ENCODE data around the gene PCDHB14. TPM values are rescaled to one million over a fixed set of nuclear protein-coding genes. Genes with fewer than 3 reads are reported as not detected.

The PCDHB14 gene
- total RNA-seq, 1 experiment from 2014 or later, result 2.6 TPM

DNA sequence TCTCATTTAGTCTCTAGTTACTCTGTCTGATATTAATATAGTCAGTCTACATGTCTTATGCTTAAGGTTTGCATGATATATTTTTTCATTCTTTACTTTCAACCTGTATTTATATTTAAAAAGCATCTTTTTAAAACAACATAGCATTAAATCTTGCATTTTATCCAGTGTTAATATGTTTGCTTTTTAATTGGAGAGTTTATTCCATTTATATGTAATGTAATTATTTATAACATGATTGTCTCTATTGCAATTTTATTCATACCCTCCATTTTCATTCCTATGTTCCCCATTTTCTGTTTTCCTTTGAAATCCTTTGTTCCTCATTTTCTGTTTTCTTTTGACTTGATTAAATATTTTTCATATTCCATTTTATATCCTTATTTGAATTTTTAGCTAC, 35.3 kb downstream of the PCDHB14 start:
- ChIA-PET CTCF (no interaction called here), POLR2A (no interaction called here)
- H3K27ac Mint-ChIP-seq, result no peak overlapping the region
- no peaks in the 10 kb centered on the region for H3K4me1 Mint-ChIP-seq
- H3K4me3 Mint-ChIP-seq, result no peak overlapping the region
- no peak for DNase-seq (ENCODE audit: low spot score)
- H3K9me3 Mint-ChIP-seq, result peaks cover 93% of the 10 kb centered on the region
- H3K36me3 Mint-ChIP-seq, result peaks cover 85% of the 10 kb centered on the region
- no peak for ATAC-seq
- TF ChIP-seq, protein P1, sequence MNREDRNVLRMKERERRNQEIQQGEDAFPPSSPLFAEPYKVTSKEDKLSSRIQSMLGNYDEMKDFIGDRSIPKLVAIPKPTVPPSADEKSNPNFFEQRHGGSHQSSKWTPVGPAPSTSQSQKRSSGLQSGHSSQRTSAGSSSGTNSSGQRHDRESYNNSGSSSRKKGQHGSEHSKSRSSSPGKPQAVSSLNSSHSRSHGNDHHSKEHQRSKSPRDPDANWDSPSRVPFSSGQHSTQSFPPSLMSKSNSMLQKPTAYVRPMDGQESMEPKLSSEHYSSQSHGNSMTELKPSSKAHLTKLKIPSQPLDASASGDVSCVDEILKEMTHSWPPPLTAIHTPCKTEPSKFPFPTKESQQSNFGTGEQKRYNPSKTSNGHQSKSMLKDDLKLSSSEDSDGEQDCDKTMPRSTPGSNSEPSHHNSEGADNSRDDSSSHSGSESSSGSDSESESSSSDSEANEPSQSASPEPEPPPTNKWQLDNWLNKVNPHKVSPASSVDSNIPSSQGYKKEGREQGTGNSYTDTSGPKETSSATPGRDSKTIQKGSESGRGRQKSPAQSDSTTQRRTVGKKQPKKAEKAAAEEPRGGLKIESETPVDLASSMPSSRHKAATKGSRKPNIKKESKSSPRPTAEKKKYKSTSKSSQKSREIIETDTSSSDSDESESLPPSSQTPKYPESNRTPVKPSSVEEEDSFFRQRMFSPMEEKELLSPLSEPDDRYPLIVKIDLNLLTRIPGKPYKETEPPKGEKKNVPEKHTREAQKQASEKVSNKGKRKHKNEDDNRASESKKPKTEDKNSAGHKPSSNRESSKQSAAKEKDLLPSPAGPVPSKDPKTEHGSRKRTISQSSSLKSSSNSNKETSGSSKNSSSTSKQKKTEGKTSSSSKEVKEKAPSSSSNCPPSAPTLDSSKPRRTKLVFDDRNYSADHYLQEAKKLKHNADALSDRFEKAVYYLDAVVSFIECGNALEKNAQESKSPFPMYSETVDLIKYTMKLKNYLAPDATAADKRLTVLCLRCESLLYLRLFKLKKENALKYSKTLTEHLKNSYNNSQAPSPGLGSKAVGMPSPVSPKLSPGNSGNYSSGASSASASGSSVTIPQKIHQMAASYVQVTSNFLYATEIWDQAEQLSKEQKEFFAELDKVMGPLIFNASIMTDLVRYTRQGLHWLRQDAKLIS (CRISPR knock-in tag; IDR thresholded peaks at IDR 0.05; ENCODE audit: borderline replicate concordance), result no peak
- TF ChIP-seq, protein P2, sequence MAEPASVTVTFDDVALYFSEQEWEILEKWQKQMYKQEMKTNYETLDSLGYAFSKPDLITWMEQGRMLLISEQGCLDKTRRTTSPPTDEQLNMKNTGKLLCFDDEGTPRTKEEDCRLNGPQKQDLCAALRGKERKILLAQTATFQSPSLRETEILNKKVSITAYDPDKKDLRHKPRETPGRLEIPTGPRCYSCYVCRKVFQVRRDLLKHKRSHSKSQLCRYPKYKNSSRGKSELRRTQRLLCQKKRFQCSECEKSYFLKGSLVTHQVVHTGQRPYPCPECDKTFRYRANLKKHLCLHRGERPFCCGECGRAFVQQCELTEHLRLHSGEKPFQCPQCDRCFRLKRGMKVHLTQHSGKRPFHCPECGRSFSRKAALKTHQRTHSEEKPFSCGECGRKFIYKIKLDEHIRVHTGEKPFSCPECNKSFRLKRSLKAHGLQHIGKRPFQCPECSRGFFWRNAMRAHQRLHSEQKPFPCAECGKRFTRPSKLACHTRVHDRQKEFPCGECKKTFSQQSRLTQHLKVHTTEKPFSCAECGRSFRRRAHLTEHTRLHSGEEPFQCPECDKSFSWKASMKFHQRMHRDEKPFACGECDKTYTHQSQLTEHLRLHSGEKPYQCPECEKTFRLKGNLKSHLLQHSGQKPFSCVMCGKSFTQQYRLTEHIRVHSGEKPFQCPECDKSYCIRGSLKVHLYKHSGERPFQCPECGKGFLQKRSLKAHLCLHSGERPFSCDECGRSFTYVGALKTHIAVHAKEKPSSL (CRISPR knock-in tag; conservative IDR thresholded peaks at IDR 0.05), result no peak
- TF ChIP-seq NR1H2 (CRISPR knock-in tag; IDR thresholded peaks at IDR 0.05) (no peak), NFYB (CRISPR knock-in tag; conservative IDR thresholded peaks at IDR 0.05; ENCODE audit: low read depth) (no peak), ZNF232 (CRISPR knock-in tag; IDR thresholded peaks at IDR 0.05) (no peak), MXD4 (CRISPR knock-in tag; IDR thresholded peaks at IDR 0.05; ENCODE audit: borderline replicate concordance) (no peak), TEAD1 (CRISPR knock-in tag; IDR thresholded peaks at IDR 0.05) (no peak), TP53 (CRISPR knock-in tag; IDR thresholded peaks at IDR 0.05) (no peak), ZNF121 (CRISPR knock-in tag; IDR thresholded peaks at IDR 0.05) (no peak), FOXP1 (CRISPR knock-in tag; IDR thresholded peaks at IDR 0.05; ENCODE audit: borderline replicate concordance) (no peak), NFATC4 (CRISPR knock-in tag; IDR thresholded peaks at IDR 0.05) (no peak), ATF1 (CRISPR knock-in tag; IDR thresholded peaks at IDR 0.05) (no peak), ZNF317 (CRISPR knock-in tag; IDR thresholded peaks at IDR 0.05; ENCODE audit: borderline replicate concordance, low read depth) (no peak), OVOL2 (CRISPR knock-in tag; IDR thresholded peaks at IDR 0.05; ENCODE audit: borderline replicate concordance) (no peak), ZNF263 (CRISPR knock-in tag; IDR thresholded peaks at IDR 0.05; ENCODE audit: low read depth) (no peak)
- TF ChIP-seq, protein P3, sequence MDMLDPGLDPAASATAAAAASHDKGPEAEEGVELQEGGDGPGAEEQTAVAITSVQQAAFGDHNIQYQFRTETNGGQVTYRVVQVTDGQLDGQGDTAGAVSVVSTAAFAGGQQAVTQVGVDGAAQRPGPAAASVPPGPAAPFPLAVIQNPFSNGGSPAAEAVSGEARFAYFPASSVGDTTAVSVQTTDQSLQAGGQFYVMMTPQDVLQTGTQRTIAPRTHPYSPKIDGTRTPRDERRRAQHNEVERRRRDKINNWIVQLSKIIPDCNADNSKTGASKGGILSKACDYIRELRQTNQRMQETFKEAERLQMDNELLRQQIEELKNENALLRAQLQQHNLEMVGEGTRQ (CRISPR knock-in tag; IDR thresholded peaks at IDR 0.05), result no peak
- TF ChIP-seq, protein P4, sequence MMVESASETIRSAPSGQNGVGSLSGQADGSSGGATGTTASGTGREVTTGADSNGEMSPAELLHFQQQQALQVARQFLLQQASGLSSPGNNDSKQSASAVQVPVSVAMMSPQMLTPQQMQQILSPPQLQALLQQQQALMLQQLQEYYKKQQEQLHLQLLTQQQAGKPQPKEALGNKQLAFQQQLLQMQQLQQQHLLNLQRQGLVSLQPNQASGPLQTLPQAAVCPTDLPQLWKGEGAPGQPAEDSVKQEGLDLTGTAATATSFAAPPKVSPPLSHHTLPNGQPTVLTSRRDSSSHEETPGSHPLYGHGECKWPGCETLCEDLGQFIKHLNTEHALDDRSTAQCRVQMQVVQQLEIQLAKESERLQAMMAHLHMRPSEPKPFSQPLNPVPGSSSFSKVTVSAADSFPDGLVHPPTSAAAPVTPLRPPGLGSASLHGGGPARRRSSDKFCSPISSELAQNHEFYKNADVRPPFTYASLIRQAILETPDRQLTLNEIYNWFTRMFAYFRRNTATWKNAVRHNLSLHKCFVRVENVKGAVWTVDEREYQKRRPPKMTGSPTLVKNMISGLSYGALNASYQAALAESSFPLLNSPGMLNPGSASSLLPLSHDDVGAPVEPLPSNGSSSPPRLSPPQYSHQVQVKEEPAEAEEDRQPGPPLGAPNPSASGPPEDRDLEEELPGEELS (CRISPR knock-in tag; IDR thresholded peaks at IDR 0.05), result no peak
- TF ChIP-seq, protein P5, sequence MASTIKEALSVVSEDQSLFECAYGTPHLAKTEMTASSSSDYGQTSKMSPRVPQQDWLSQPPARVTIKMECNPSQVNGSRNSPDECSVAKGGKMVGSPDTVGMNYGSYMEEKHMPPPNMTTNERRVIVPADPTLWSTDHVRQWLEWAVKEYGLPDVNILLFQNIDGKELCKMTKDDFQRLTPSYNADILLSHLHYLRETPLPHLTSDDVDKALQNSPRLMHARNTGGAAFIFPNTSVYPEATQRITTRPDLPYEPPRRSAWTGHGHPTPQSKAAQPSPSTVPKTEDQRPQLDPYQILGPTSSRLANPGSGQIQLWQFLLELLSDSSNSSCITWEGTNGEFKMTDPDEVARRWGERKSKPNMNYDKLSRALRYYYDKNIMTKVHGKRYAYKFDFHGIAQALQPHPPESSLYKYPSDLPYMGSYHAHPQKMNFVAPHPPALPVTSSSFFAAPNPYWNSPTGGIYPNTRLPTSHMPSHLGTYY (CRISPR knock-in tag; IDR thresholded peaks at IDR 0.05), result no peak
- H3K27me3 Mint-ChIP-seq (ENCODE audit: low read depth), result peaks cover 11% of the 10 kb centered on the region

All from WTC11 (cell line).